NCI-H748 (cell line): ENCODE measurements around the gene LGR6.
A peak's percentile ranks its signal among the peaks of the same experiment; 100 is the strongest.
"Not testable (repeated sequence)": the region's sequence is repeated elsewhere in the genome, so short reads cannot be mapped to it uniquely, and the experiment has no call there.

Experiments used
- DNase-seq: peaks from one replicate; lab custom pipeline; 2025; ENCODE audit not compliant: unreplicated experiment; lab: John Stamatoyannopoulos, UW

Gene LGR6

GRCh38 chr1:202254454-202255252, 61.1 kb downstream of the LGR6 start:
- no peak for DNase-seq

- no peak for DNase-seq
Observed at GRCh38 chr1:202255343-202255742, 61.7 kb downstream of the LGR6 start.

- no peak for DNase-seq
Observed at GRCh38 chr1:202259705-202260104, 66.1 kb downstream of the LGR6 start.

- DNase-seq, result not testable (repeated sequence)
Observed at GRCh38 chr1:202261209-202261958, 67.8 kb downstream of the LGR6 start.

- no peak for DNase-seq
Observed at GRCh38 chr1:202263628-202264027, 70.0 kb downstream of the LGR6 start.

GRCh38 chr1:202264300-202264699, 70.7 kb downstream of the LGR6 start:
- DNase-seq, result no peak

GRCh38 chr1:202264726-202265125, 71.1 kb downstream of the LGR6 start:
- no peak for DNase-seq

GRCh38 chr1:202266061-202266765, 72.6 kb downstream of the LGR6 start:
- no peak for DNase-seq

GRCh38 chr1:202268032-202268431, 74.4 kb downstream of the LGR6 start:
- no peak for DNase-seq

GRCh38 chr1:202268817-202269216, 75.2 kb downstream of the LGR6 start:
- no peak for DNase-seq

GRCh38 chr1:202270871-202271326, 77.3 kb downstream of the LGR6 start:
- DNase-seq, result peak; percentile 90

- DNase-seq, result no peak
Observed at GRCh38 chr1:202272103-202272845, 78.7 kb downstream of the LGR6 start.

- DNase-seq, result peak; percentile 46
Observed at GRCh38 chr1:202274611-202275010, 81.0 kb downstream of the LGR6 start.

GRCh38 chr1:202275061-202275770, 81.6 kb downstream of the LGR6 start:
- DNase-seq, result no peak

GRCh38 chr1:202276081-202276715, 82.6 kb downstream of the LGR6 start:
- DNase-seq, result no peak

GRCh38 chr1:202276920-202277319, 83.3 kb downstream of the LGR6 start:
- DNase-seq, result no peak

GRCh38 chr1:202278751-202279150, 85.2 kb downstream of the LGR6 start:
- DNase-seq, result no peak

- no peak for DNase-seq
Observed at GRCh38 chr1:202279806-202280205, 86.2 kb downstream of the LGR6 start.

- no peak for DNase-seq
Observed at GRCh38 chr1:202280595-202280994, 87.0 kb downstream of the LGR6 start.
